ENCODE measurements around the gene COL15A1. TPM values are rescaled to one million over a fixed set of nuclear protein-coding genes. Genes with fewer than 3 reads are reported as not detected.

The COL15A1 gene
- total RNA-seq, 1 donor from 2014 or later: 15.0 TPM

DNA sequence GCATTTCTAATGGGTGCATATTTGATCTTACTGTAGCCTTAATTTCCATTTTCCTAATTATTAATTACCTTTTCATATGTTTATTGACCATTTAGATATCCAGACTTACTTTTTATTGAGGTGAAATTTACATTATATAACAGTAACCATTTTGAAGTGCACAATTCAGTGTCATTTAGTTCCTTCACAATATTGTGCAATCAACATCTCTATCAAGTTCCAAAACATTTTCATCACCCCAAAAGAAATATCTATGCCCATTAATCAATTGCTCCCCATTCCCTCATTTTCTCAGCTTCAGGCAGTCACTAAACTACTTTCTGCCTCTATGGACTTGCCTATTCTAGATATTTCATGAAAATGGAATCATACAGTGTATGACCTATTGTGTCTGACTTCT is 5.9 kb downstream of the COL15A1 start:
- H3K9me3 ChIP-seq: no peaks in the 10 kb centered on the region
- H3K4me3 ChIP-seq: no peak overlapping the region
- no peaks in the 10 kb centered on the region for H3K36me3 ChIP-seq
- peaks cover 7% of the 10 kb centered on the region for H3K4me1 ChIP-seq
- intact Hi-C loops (cut with DNase I): no loop called here
- TF ChIP-seq POLR2AphosphoS5 (IDR thresholded peaks at IDR 0.05; ENCODE audit: insufficient read depth in 1 of 2, low read depth in 1 of 2): no peak
- no peak for TF ChIP-seq POLR2A (IDR thresholded peaks at IDR 0.05)
- no peaks in the 10 kb centered on the region for H3K27me3 ChIP-seq
- DNase-seq (ENCODE audit: extremely low spot score in 2 of 2): no peak
- H3K27ac ChIP-seq: no peak overlapping the region

DNA sequence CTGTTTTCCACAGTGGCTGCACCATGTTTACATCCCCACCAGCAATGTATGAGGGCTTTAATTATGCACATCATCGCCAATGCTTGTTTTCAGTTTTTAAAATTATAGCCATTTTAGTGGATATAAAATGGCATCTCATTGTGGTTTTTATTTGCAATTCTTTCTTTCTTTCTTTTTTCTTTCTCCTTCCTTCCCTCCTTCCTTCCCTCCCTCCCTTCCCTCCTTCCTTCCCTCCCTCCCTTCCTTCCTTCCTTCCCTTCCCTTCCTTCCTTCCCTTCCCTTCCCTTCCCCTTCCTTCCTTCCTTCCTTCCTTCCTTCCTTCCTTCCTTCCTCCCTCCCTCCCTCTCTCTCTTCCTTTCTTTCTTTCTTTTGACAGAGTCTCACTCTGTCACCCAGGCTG is 6.6 kb downstream of the COL15A1 start:
- H3K27me3 ChIP-seq: no peaks in the 10 kb centered on the region
- H3K27ac ChIP-seq: no peak overlapping the region
- intact Hi-C loops (cut with DNase I): no loop called here

DNA sequence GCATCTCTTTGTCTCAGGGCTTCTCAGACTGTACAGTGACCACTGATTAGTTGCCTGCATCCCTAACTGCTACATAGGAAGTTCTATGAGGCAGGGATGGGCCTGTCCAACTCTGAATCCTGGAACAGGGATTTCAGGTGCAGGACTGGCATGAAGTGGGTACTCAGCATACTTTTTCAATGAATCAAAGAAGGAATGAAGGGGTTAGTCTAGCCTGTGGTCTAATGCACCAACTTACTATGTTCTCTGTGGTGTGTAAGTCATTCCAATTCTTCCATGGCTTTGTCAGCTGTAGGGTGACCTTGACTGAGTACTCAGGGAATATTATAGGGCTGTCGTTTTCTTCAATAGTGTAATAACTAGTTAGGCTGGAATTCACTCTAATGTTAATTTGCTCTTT is 8.3 kb downstream of the COL15A1 start:
- Histone ChIP-seq H3K36me3 (peaks cover 0 to 2% of the 10 kb centered on the region in 2 donors), H3K4me1 (no peaks in the 10 kb centered on the region), H3K9me3 (no peaks in the 10 kb centered on the region), H3K27ac (no peak overlapping the region), H3K27me3 (no peaks in the 10 kb centered on the region), H3K4me3 (no peak overlapping the region)
- TF ChIP-seq POLR2AphosphoS5 (IDR thresholded peaks at IDR 0.05; ENCODE audit: insufficient read depth in 1 of 2, low read depth in 1 of 2) (no peak), POLR2A (IDR thresholded peaks at IDR 0.05) (no peak)
- TF ChIP-seq, protein P1, sequence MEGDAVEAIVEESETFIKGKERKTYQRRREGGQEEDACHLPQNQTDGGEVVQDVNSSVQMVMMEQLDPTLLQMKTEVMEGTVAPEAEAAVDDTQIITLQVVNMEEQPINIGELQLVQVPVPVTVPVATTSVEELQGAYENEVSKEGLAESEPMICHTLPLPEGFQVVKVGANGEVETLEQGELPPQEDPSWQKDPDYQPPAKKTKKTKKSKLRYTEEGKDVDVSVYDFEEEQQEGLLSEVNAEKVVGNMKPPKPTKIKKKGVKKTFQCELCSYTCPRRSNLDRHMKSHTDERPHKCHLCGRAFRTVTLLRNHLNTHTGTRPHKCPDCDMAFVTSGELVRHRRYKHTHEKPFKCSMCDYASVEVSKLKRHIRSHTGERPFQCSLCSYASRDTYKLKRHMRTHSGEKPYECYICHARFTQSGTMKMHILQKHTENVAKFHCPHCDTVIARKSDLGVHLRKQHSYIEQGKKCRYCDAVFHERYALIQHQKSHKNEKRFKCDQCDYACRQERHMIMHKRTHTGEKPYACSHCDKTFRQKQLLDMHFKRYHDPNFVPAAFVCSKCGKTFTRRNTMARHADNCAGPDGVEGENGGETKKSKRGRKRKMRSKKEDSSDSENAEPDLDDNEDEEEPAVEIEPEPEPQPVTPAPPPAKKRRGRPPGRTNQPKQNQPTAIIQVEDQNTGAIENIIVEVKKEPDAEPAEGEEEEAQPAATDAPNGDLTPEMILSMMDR (IDR thresholded peaks at IDR 0.05): no peak
- intact Hi-C loops (cut with DNase I): no loop called here
- no peak for DNase-seq (ENCODE audit: extremely low spot score in 2 of 2)

More for the DNA sequence above, 6.6 kb downstream of the COL15A1 start:
- Histone ChIP-seq H3K4me3 (no peak overlapping the region), H3K4me1 (peaks cover 6% of the 10 kb centered on the region), H3K9me3 (no peaks in the 10 kb centered on the region), H3K36me3 (no peaks in the 10 kb centered on the region)
- DNase-seq (ENCODE audit: extremely low spot score in 2 of 2): no peak
- TF ChIP-seq POLR2A (IDR thresholded peaks at IDR 0.05): no peak
- no peak for TF ChIP-seq POLR2AphosphoS5 (IDR thresholded peaks at IDR 0.05; ENCODE audit: insufficient read depth in 1 of 2, low read depth in 1 of 2)
- TF ChIP-seq, protein P1 (IDR thresholded peaks at IDR 0.05): no peak

DNA sequence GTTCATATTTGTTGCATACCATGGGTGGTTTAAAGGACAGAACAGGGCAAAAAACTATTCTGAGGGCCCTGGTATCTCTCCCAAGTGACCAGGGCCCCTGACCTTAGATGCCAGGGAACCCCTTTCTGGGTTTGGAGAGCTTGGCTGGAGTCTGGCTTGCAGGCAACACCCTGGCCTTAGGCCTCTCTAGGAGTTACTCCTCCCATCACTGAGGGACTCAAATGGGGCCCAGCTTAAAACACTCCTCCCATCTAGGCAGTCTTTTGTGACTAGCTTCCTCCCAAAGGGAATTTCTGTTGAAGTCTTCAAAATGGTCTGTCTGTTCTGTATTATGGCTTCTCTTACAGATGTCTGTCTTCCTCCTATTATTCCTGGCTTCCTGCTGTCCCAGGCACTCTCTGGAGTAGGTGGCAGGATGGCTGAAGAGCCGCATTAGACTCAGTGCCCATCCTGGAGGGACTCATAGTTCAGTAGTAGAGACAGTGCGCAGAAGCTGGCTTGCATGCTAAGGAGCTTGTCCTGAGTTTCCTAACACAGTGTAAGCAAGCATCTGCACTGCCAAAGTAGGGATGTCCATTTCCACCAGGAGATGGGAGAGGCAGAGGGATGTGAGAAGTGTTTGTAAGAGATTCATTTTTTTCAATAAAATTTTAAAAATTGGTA is 10.0 kb downstream of the COL15A1 start:
- no peaks in the 10 kb centered on the region for H3K27me3 ChIP-seq
- DNase-seq (ENCODE audit: extremely low spot score in 2 of 2): no peak
- H3K27ac ChIP-seq: no peak overlapping the region
- intact Hi-C loops (cut with DNase I): no loop called here
- no peaks in the 10 kb centered on the region for H3K9me3 ChIP-seq
- no peak for TF ChIP-seq POLR2A (IDR thresholded peaks at IDR 0.05)
- TF ChIP-seq, protein P1 (IDR thresholded peaks at IDR 0.05): no peak
- no peak for TF ChIP-seq POLR2AphosphoS5 (IDR thresholded peaks at IDR 0.05; ENCODE audit: insufficient read depth in 1 of 2, low read depth in 1 of 2)
- no peak overlapping the region for H3K4me3 ChIP-seq
- H3K36me3 ChIP-seq: peaks cover 0 to 4% of the 10 kb centered on the region in 2 donors
- H3K4me1 ChIP-seq: peaks cover 8% of the 10 kb centered on the region

DNA sequence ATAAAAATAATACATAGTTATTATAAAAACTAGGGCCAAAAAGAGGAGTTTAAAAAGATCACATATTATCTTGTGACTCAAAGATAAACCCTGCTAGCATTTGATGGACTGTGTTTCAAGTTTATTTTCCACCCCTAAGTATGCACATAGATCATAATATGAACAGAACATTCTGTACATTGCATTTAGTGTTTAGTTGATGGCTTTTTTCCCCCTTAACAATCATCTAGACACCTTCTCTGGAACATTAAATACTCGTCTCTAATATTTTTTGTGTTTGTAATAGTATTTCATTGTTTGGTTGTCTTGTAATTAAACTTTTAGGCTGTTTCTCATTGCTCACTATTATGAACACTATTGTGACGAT is 10.5 kb downstream of the COL15A1 start:
- peaks cover 10% of the 10 kb centered on the region for H3K4me1 ChIP-seq
- intact Hi-C loops (cut with DNase I): no loop called here
- H3K27ac ChIP-seq: no peak overlapping the region
- no peak overlapping the region for H3K4me3 ChIP-seq
- H3K27me3 ChIP-seq: no peaks in the 10 kb centered on the region
- no peak for DNase-seq (ENCODE audit: extremely low spot score in 2 of 2)
- TF ChIP-seq POLR2AphosphoS5 (IDR thresholded peaks at IDR 0.05; ENCODE audit: insufficient read depth in 1 of 2, low read depth in 1 of 2): no peak
- H3K9me3 ChIP-seq: no peaks in the 10 kb centered on the region
- peaks cover 0 to 4% of the 10 kb centered on the region in 2 donors for H3K36me3 ChIP-seq

DNA sequence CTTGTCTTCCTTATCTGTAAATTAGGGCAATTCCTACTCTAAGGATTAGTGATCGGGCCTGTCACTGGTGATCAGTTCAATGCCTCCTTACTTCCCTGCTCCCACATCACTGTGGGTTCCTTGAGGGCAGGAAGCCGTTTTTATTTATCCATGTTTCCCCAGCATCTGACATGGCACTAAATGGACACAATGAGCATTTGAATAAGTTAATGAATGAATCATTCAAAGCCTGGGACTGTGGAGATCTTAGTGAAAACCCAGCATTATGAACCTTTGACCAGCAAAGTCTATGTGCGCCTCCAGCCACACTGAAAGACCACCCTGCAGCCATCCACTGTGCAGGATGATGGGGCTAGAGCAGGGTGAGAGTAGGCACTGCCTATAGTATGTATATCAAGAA is 11.6 kb downstream of the COL15A1 start:
- TF ChIP-seq POLR2A (IDR thresholded peaks at IDR 0.05) (no peak), POLR2AphosphoS5 (IDR thresholded peaks at IDR 0.05; ENCODE audit: insufficient read depth in 1 of 2, low read depth in 1 of 2) (no peak)
- TF ChIP-seq, protein P1 (IDR thresholded peaks at IDR 0.05): no peak
- H3K4me3 ChIP-seq: no peak overlapping the region
- H3K36me3 ChIP-seq: peaks cover 0 to 4% of the 10 kb centered on the region in 2 donors
- intact Hi-C loops (cut with DNase I): no loop called here
- no peak for DNase-seq (ENCODE audit: extremely low spot score in 2 of 2)
- no peak overlapping the region for H3K27ac ChIP-seq
- no peaks in the 10 kb centered on the region for H3K27me3 ChIP-seq
- H3K9me3 ChIP-seq: no peaks in the 10 kb centered on the region
- peaks cover 20% of the 10 kb centered on the region for H3K4me1 ChIP-seq
